PC-3 (cell line): Measurements from ENCODE around the gene SDC1.

Source experiments
- EZH2 ChIP-seq: fragments of 300-600 bp; sonication (generic); IDR thresholded peaks from one replicate; pipeline ENCODE4 v1.6.1; 2017; ENCODE audit warnings: antibody characterized with exemption, mild to moderate bottlenecking, low read length; ENCODE audit not compliant: unreplicated experiment
- EZH2phosphoT487 ChIP-seq: fragments of 300-600 bp; sonication (generic); IDR thresholded peaks from 2 replicates; pipeline ENCODE4 v1.6.1; 2018; ENCODE audit warnings: mild to moderate bottlenecking, antibody characterized with exemption, low read length, borderline replicate concordance
- TF ChIP-seq, protein P1 (sequence below): fragments of 300-600 bp; sonication (generic); conservative IDR thresholded peaks from 2 replicates; pipeline ENCODE4 v1.5.1; 2017; ENCODE audit warnings: antibody characterized with exemption, low read depth, mild to moderate bottlenecking, low read length

- TF ChIP-seq EZH2phosphoT487 (no peak), EZH2 (no peak)
- TF ChIP-seq, protein P1, sequence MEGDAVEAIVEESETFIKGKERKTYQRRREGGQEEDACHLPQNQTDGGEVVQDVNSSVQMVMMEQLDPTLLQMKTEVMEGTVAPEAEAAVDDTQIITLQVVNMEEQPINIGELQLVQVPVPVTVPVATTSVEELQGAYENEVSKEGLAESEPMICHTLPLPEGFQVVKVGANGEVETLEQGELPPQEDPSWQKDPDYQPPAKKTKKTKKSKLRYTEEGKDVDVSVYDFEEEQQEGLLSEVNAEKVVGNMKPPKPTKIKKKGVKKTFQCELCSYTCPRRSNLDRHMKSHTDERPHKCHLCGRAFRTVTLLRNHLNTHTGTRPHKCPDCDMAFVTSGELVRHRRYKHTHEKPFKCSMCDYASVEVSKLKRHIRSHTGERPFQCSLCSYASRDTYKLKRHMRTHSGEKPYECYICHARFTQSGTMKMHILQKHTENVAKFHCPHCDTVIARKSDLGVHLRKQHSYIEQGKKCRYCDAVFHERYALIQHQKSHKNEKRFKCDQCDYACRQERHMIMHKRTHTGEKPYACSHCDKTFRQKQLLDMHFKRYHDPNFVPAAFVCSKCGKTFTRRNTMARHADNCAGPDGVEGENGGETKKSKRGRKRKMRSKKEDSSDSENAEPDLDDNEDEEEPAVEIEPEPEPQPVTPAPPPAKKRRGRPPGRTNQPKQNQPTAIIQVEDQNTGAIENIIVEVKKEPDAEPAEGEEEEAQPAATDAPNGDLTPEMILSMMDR, result no peak
Measured at GRCh38 chr2:20178666-20179465, 46.1 kb downstream of the SDC1 start.
